GM18498 (cell line): ENCODE measurements around the gene SERPINB10.

Experiments
- ATAC-seq: cut with Tn5 transposase; IDR thresholded peaks from one replicate; pipeline ENCODE4 v1.9.1; 2021; ENCODE audit warnings: mild to moderate bottlenecking, moderate library complexity; ENCODE audit not compliant: unreplicated experiment

The SERPINB10 gene

DNA sequence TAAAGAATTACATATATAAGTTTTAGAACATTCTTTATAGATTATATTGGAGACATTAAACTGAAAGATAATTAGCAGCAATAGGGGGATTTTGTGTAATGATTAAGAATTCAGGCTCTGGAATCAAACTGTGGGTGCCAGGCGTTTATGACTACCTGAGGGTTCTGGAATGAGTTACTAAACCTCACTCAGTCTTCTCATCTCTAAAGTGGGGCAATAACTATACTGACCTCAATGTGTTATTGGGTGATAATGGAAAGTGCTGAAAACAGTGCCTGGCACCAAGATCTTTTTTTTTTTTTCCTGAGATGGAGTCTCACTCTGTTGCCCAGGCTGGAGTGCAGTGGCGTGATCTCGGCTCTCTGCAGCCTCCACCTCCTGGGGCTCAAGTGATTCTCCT lies 69.3 kb downstream of the SERPINB10 start:
- ATAC-seq: no peak

DNA sequence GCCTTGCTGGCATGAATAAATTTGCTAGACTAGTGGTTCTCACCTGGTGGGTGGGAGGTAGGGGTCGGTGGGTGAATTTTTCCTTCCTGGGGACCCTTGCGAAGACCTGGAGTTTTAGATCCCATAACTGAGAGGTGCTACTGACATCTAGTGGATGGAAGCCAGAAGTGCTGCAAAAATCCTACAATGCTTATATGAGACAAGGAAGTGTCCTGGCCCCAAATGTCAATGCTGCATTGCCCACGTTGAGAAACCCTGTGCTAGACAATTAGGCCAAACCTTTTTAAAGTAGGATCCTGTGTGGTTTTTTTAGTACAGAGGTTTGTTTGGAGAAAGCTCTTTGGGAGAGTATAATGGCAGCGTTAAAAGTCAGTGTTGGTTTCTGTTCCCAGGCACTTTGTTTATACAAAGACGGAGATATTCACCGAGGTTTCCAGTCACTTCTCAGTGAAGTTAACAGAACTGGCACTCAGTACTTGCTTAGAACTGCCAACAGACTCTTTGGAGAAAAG lies 71.7 kb downstream of the SERPINB10 start:
- peak; percentile 80 for ATAC-seq

GRCh38 chr18:63980027-63980426 lies 72.3 kb downstream of the SERPINB10 start:
- ATAC-seq: no peak

- ATAC-seq: no peak
Measured at GRCh38 chr18:63980896-63981460, 73.2 kb downstream of the SERPINB10 start.

DNA sequence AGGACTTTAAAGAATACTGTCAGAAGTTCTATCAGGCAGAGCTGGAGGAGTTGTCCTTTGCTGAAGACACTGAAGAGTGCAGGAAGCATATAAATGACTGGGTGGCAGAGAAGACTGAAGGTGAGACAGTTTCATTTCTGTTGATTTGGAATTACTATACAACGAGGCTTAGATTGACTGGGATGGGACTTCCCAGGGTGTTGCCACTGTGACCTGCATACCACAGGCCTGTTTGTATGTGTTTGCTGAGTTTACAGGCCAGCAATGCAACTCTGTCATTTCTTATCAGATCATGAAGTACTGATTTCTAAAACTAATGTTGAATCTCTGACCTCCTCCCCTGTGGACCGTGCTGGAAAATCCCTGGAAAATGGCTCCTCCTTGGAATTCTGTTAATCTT lies 74.0 kb downstream of the SERPINB10 start:
- ATAC-seq: no peak

- ATAC-seq: no peak
Measured at GRCh38 chr18:63982361-63982760, 74.6 kb downstream of the SERPINB10 start.
